NCI-H128 (cell line): ENCODE results near the gene MICAL2.

Source experiments
- DNase-seq: peaks from one replicate; lab custom pipeline; 2025; ENCODE audit not compliant: unreplicated experiment; lab: John Stamatoyannopoulos, UW

The MICAL2 gene

DNA sequence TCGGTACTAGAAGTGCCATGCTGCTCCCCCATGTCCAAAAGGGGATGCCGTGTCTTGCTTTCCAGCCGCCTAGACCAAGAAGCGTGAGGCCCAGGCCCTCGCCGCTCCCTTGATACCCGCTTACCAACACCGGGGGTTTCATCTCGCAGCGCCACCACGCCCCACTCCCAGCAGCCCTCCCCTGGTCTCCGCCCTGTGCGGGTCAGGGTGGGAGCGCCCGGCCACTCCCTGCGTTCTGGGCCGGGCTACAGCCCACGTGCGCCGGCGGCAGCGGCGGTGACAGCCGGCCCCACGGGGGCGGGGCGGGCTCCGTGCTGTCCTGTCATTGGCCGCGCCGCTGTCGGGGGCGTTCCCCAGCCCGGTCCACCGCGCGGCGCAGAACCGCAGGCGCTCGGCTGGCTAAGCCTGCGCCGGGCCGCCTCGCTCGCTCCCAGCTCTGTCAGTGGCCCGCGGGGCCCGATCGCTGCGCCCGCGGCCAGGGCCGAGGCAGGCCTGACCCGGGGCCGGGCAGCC is at the start of gene MICAL2:
Gene MICAL2 (plus strand): TSS at position 390 of the 513 bp plus-strand sequence. CDS start 51,566 bp downstream, outside the sequence.
- peak; percentile 80 for DNase-seq

DNA sequence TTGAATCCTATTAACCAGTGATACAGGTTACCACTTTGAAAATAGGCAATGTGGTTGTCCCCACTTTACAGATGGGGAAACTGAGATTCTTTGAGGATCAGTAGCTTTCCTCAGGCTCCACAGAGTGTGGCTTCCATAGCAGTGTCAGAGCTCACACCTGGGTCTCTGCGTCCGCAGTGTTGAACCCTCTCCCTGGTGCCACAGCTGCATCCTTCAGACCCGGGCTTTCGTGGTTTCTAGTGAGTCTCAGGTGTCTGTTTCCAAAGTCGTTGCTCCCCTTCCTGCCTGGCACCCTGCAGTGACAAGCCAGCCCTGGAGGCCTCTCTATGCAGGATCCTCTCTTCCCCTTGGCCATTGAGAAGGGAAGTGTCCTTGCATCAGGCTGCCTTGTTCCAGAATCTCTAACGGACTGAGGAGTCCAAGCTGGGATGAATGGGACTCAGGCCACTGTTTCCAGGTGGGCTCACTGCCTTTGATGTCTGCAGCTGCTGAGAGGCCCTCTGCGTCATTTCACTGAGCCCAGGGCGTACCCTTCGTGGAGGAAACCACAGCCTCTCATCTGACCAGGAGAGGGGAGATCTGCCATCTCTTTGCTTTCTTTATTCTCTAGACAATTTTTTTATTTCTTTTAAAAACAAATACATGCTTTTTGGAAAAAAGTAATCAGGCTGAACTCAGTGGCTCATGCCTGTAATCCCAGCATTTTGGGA is 48.4 kb upstream of the MICAL2 start:
- no peak for DNase-seq

- DNase-seq: no peak
Observed at GRCh38 chr11:12063251-12063650, 47.1 kb upstream of the MICAL2 start.

- DNase-seq: no peak
Observed at GRCh38 chr11:12064136-12064953, 46.0 kb upstream of the MICAL2 start.

GRCh38 chr11:12064954-12065280 is 45.5 kb upstream of the MICAL2 start:
- DNase-seq: no peak

DNA sequence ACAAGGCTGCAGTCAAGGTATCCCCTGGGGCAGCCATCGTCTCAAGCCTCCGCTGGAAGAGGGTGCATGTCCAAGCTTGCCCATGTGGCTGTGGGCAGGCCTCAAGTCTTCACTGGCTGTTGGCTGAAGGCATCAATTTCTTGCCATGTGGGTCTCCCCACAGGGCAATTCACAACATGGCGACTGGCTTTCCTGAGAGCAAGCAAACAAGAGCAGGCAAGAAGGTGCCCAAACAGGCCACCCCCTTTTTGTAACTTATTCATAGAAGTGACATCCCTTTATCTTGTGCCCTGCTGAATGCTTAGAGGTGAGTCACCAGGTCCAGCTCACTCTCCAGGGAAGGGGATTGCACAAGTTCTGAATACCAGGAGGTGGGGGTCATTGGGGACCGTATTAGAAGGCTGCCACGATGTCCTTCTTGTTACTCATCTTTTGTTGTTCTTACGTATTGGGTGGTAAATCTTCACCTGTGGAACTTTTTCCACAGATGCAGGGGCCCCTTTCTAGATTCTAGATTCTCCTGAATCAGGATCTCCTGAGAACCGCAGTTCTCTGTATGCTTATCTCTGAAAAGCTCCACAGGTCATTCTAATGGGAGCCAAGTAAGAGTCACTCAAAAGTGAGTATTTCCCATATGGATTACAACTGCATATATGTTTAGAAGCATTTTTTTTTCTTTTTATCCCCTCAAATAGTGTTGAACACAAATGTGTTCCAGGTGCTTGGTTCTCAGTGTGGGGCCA is 44.2 kb upstream of the MICAL2 start:
- DNase-seq: no peak

- DNase-seq: peak; percentile 35
Observed at GRCh38 chr11:12066799-12067508, 43.4 kb upstream of the MICAL2 start.

GRCh38 chr11:12067796-12068357 is 42.5 kb upstream of the MICAL2 start:
- no peak for DNase-seq

GRCh38 chr11:12069066-12069676 is 41.2 kb upstream of the MICAL2 start:
- DNase-seq: no peak

- no peak for DNase-seq
Observed at GRCh38 chr11:12070446-12071267, 39.7 kb upstream of the MICAL2 start.

- DNase-seq: no peak
Observed at GRCh38 chr11:12071574-12071973, 38.8 kb upstream of the MICAL2 start.

- no peak for DNase-seq
Observed at GRCh38 chr11:12073436-12073835, 37.0 kb upstream of the MICAL2 start.

- no peak for DNase-seq
Observed at GRCh38 chr11:12073886-12074285, 36.5 kb upstream of the MICAL2 start.

- DNase-seq: no peak
Observed at GRCh38 chr11:12074529-12075195, 35.7 kb upstream of the MICAL2 start.

DNA sequence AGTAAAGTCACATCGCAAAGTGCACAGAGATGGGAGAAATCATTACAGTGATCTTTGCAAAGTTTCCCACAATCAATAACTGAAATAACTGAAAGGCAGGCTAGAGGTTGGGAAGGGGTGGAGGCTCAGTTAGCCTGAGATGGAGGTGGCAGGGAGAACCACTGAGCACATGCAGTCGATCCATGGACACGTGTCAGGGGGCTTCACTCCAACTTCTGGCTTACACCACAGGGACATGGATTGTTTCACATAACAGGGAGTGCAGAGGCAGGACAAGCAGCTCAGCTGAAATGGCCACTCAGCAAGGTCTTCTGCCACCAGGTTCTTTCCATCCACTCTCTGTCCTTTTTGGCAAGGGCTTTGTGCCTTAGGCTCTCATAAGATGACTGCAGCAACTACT is 35.1 kb upstream of the MICAL2 start:
- DNase-seq: no peak

DNA sequence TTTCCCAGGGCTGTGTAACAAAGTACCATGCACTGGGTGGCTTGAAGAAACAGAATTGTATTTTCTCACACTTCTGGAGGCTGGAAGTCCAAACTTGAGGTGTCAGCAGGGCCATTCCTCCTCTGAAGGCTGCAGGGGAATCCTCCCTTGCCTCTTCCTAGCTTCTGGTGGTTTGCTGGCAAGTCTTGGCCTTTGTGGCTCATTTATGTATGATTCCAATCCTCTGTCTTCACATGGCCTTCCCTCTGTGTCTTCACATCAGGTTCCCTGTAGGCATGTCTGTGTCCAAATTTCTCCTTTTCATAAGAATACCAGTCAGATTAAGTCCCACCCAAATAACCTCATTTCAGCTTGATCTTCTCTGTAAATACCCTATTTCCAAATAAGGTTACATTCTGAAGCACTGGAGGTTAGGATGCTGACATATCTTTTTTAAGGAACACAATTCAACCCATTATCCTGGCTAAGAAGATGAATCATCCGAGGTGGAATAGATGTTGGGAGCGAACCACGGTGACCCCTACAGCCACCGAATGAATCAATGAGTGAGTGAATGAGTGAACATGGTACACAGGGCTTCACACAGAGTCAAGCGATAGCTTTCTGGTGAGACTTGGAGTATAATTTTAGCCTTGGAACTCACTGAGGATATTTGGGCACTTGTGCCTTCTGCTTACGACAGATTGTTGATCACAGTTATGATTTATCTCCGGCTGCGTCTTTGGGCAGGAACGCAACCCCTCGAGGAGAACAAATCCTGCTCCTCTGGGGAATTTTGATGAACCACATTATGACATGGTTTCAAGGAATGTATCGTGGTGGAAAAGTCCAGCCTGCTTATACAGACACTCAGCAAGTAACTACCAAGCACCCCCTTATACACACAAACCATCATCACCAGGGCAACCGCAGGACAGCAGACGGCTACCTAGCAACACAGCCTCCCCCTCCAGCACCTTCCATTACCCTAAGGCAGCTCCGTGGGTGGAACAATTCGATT is 34.3 kb upstream of the MICAL2 start:
- no peak for DNase-seq

GRCh38 chr11:12076840-12077534 is 33.4 kb upstream of the MICAL2 start:
- DNase-seq: no peak
